ENCODE data around the gene PTPRN2.

The PTPRN2 gene

DNA sequence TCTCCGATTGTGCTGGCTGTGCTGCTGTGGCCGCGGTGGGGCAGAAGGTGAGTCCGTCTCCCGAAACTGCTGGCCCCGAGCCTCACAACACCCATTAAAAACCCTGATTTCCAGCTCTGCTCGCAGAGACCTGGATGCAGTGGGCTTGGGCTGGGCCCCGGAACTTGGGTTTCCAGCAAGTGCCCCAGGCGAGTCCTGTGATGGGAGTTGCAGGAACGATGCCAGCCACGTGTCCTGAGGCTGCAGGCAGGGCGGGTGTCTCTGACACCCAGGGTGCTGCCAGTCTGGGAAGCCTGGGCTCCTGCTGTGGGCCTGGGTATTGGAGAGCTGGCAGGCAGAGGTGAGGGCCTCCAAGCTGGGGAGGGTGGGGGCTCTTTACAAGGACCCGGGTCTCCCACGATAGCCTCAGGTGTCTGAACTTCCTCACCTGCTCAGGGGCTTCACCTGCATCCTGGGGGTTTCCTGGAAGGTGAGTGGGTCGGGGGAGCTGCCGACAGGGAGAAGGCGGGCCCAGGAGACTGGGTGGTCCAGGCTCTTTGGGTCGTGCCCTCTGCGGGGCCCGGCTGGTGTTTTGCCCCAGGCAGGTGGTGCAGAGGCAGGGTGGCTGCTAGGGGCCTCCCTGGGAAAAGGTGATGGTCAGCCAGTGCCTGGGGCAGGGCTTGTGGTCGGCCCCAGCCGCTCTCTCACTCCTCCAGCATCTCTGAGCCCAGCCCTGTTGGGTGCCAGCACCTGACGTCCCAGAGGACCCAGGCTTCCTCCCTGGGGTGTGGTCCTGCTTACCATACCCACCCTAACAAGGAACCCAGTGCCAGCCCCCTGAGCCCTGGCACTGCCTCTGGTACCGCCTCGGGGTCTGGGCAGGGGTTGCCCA, 1070.5 kb downstream of the PTPRN2 start:
- Histone ChIP-seq H4K5ac (ENCODE audit: low read length) (no peak overlapping the region), H3K4me1 (ENCODE audit: control insufficient read depth, low read depth, low read length) (no peaks in the 10 kb centered on the region), H3K4me2 (ENCODE audit: low read length) (no peak overlapping the region), H2BK15ac (replicated peaks; ENCODE audit: low read depth) (no peak overlapping the region), H2BK120ac (ENCODE audit: low read depth, low read length) (no peak overlapping the region), H3K4ac (ENCODE audit: low read depth, low read length) (no peak overlapping the region), H3K4me3 (ENCODE audit: low read length) (no peak overlapping the region), H2BK5ac (ENCODE audit: low read length) (no peak overlapping the region), H3K79me1 (ENCODE audit: low read length) (no peaks in the 10 kb centered on the region), H3K79me2 (ENCODE audit: control insufficient read depth, insufficient read depth, low read length) (no peaks in the 10 kb centered on the region), H4K8ac (ENCODE audit: low read depth, low read length) (no peak overlapping the region), H3K23ac (ENCODE audit: low read length) (no peak overlapping the region), H3K9ac (ENCODE audit: low read length) (no peak overlapping the region), H3K27ac (ENCODE audit: low read depth, low read length) (no peak overlapping the region), H3K27me3 (ENCODE audit: insufficient read depth, low read length, poor library complexity) (no peaks in the 10 kb centered on the region), H3K18ac (ENCODE audit: low read length) (no peak overlapping the region), H3K56ac (ENCODE audit: low read length) (no peak overlapping the region), H2AK5ac (ENCODE audit: low read length) (no peak overlapping the region), H3K36me3 (ENCODE audit: control insufficient read depth, insufficient read depth, low read length) (no peaks in the 10 kb centered on the region)
- no CpG with 5 or more reads among the region's 25 CpGs for WGBS (ENCODE audit: extremely low coverage, insufficient coverage, low lambda C conversion rate)
- DNase-seq = no peak

GRCh38 chr7:157516311-157516710, 1071.3 kb downstream of the PTPRN2 start:
- H3K4ac ChIP-seq (ENCODE audit: low read depth, low read length) = no peak overlapping the region
- H4K5ac ChIP-seq (ENCODE audit: low read length) = no peak overlapping the region
- H3K79me2 ChIP-seq (ENCODE audit: control insufficient read depth, insufficient read depth, low read length) = no peaks in the 10 kb centered on the region
- H3K18ac ChIP-seq (ENCODE audit: low read length) = no peak overlapping the region
- H3K23ac ChIP-seq (ENCODE audit: low read length) = no peak overlapping the region
- no peaks in the 10 kb centered on the region for H3K27me3 ChIP-seq (ENCODE audit: insufficient read depth, low read length, poor library complexity)
- H3K79me1 ChIP-seq (ENCODE audit: low read length) = no peaks in the 10 kb centered on the region
- H3K27ac ChIP-seq (ENCODE audit: low read depth, low read length) = no peak overlapping the region
- H2BK15ac ChIP-seq (replicated peaks; ENCODE audit: low read depth) = no peak overlapping the region
- no peaks in the 10 kb centered on the region for H3K36me3 ChIP-seq (ENCODE audit: control insufficient read depth, insufficient read depth, low read length)
- no CpG with 5 or more reads among the region's 13 CpGs for WGBS (ENCODE audit: extremely low coverage, insufficient coverage, low lambda C conversion rate)
- no peak overlapping the region for H2AK5ac ChIP-seq (ENCODE audit: low read length)
- no peak for DNase-seq
- no peak overlapping the region for H3K9ac ChIP-seq (ENCODE audit: low read length)
- no peak overlapping the region for H2BK5ac ChIP-seq (ENCODE audit: low read length)
- H4K8ac ChIP-seq (ENCODE audit: low read depth, low read length) = no peak overlapping the region
- H3K56ac ChIP-seq (ENCODE audit: low read length) = no peak overlapping the region
- no peak overlapping the region for H3K4me2 ChIP-seq (ENCODE audit: low read length)
- no peak overlapping the region for H3K4me3 ChIP-seq (ENCODE audit: low read length)
- H3K4me1 ChIP-seq (ENCODE audit: control insufficient read depth, low read depth, low read length) = no peaks in the 10 kb centered on the region
- no peak overlapping the region for H2BK120ac ChIP-seq (ENCODE audit: low read depth, low read length)

- H3K27me3 ChIP-seq (ENCODE audit: insufficient read depth, low read length, poor library complexity) = no peaks in the 10 kb centered on the region
- no peak overlapping the region for H2AK5ac ChIP-seq (ENCODE audit: low read length)
- no peak overlapping the region for H3K56ac ChIP-seq (ENCODE audit: low read length)
- no peak overlapping the region for H2BK5ac ChIP-seq (ENCODE audit: low read length)
- no peak overlapping the region for H4K5ac ChIP-seq (ENCODE audit: low read length)
- H3K4ac ChIP-seq (ENCODE audit: low read depth, low read length) = no peak overlapping the region
- no peak overlapping the region for H3K9ac ChIP-seq (ENCODE audit: low read length)
- H4K8ac ChIP-seq (ENCODE audit: low read depth, low read length) = no peak overlapping the region
- no peaks in the 10 kb centered on the region for H3K36me3 ChIP-seq (ENCODE audit: control insufficient read depth, insufficient read depth, low read length)
- no peak overlapping the region for H3K4me2 ChIP-seq (ENCODE audit: low read length)
- H3K79me2 ChIP-seq (ENCODE audit: control insufficient read depth, insufficient read depth, low read length) = no peaks in the 10 kb centered on the region
- no peak overlapping the region for H3K18ac ChIP-seq (ENCODE audit: low read length)
- DNase-seq = peak; percentile 71
- H3K79me1 ChIP-seq (ENCODE audit: low read length) = no peaks in the 10 kb centered on the region
- no peak overlapping the region for H2BK15ac ChIP-seq (replicated peaks; ENCODE audit: low read depth)
- no peak overlapping the region for H3K23ac ChIP-seq (ENCODE audit: low read length)
- WGBS (ENCODE audit: extremely low coverage, insufficient coverage, low lambda C conversion rate) = no CpG with 5 or more reads among the region's 21 CpGs
- H3K4me1 ChIP-seq (ENCODE audit: control insufficient read depth, low read depth, low read length) = no peaks in the 10 kb centered on the region
- H2BK120ac ChIP-seq (ENCODE audit: low read depth, low read length) = no peak overlapping the region
- H3K4me3 ChIP-seq (ENCODE audit: low read length) = no peak overlapping the region
- H3K27ac ChIP-seq (ENCODE audit: low read depth, low read length) = no peak overlapping the region
Observed at GRCh38 chr7:157515342-157516041, 1072.1 kb downstream of the PTPRN2 start.

DNA sequence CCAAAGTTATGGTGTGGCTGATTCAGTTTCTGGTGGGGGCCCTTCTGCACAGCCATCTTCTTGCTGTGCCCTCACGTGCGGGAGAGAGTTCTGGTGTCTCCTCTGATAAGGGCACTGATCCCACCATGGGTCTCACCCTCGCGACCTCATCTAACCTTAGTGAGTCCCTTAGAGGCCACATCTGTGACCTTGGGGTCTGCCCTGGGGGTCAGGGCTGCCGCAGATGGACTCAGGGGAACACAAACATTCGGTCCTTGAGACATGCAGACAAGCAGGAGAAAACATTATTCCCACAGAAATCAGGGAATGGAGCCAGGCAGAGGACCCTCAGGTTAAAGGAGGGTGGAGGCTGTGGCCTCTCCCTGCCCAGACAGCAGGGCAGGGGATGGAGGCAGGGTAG, 1072.9 kb downstream of the PTPRN2 start:
- WGBS (ENCODE audit: extremely low coverage, insufficient coverage, low lambda C conversion rate) = no CpG with 5 or more reads among the region's 6 CpGs
- H3K27ac ChIP-seq (ENCODE audit: low read depth, low read length) = no peak overlapping the region
- H2BK5ac ChIP-seq (ENCODE audit: low read length) = no peak overlapping the region
- no peak overlapping the region for H3K18ac ChIP-seq (ENCODE audit: low read length)
- H3K36me3 ChIP-seq (ENCODE audit: control insufficient read depth, insufficient read depth, low read length) = no peaks in the 10 kb centered on the region
- no peak overlapping the region for H3K23ac ChIP-seq (ENCODE audit: low read length)
- no peak overlapping the region for H3K9ac ChIP-seq (ENCODE audit: low read length)
- H3K56ac ChIP-seq (ENCODE audit: low read length) = no peak overlapping the region
- no peaks in the 10 kb centered on the region for H3K4me1 ChIP-seq (ENCODE audit: control insufficient read depth, low read depth, low read length)
- H4K8ac ChIP-seq (ENCODE audit: low read depth, low read length) = no peak overlapping the region
- no peak for DNase-seq
- no peak overlapping the region for H2BK120ac ChIP-seq (ENCODE audit: low read depth, low read length)
- H3K4ac ChIP-seq (ENCODE audit: low read depth, low read length) = no peak overlapping the region
- H3K4me2 ChIP-seq (ENCODE audit: low read length) = no peak overlapping the region
- no peak overlapping the region for H2BK15ac ChIP-seq (replicated peaks; ENCODE audit: low read depth)
- no peaks in the 10 kb centered on the region for H3K79me1 ChIP-seq (ENCODE audit: low read length)
- H3K79me2 ChIP-seq (ENCODE audit: control insufficient read depth, insufficient read depth, low read length) = no peaks in the 10 kb centered on the region
- no peaks in the 10 kb centered on the region for H3K27me3 ChIP-seq (ENCODE audit: insufficient read depth, low read length, poor library complexity)
- H4K5ac ChIP-seq (ENCODE audit: low read length) = no peak overlapping the region
- no peak overlapping the region for H2AK5ac ChIP-seq (ENCODE audit: low read length)
- H3K4me3 ChIP-seq (ENCODE audit: low read length) = no peak overlapping the region

DNA sequence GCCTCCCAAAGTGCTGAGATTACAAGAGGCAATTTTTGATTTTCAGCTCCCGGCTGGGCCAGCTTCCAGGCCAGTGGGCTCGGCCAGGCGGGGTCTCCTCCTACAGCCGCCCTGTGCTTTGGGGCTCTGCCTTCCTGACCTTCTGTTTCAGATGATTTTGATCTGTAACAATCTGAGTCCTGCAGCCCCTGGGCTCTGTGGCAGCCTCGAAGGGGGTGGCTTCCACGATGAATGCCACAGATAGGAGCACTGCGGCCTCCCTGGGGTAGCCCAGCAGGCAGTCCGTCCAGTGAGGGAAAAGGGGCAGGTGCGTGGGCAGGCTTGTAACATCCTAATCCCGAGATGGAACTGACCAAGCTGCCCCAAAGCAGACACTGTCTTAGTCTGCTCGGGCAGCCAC, 1073.3 kb downstream of the PTPRN2 start:
- Histone ChIP-seq H2BK120ac (ENCODE audit: low read depth, low read length) (no peak overlapping the region), H3K18ac (ENCODE audit: low read length) (no peak overlapping the region), H3K27me3 (ENCODE audit: insufficient read depth, low read length, poor library complexity) (no peaks in the 10 kb centered on the region), H3K4me1 (ENCODE audit: control insufficient read depth, low read depth, low read length) (no peaks in the 10 kb centered on the region), H3K9ac (ENCODE audit: low read length) (no peak overlapping the region), H3K23ac (ENCODE audit: low read length) (no peak overlapping the region), H2BK15ac (replicated peaks; ENCODE audit: low read depth) (no peak overlapping the region), H3K79me1 (ENCODE audit: low read length) (no peaks in the 10 kb centered on the region), H3K27ac (ENCODE audit: low read depth, low read length) (no peak overlapping the region), H3K36me3 (ENCODE audit: control insufficient read depth, insufficient read depth, low read length) (no peaks in the 10 kb centered on the region), H3K56ac (ENCODE audit: low read length) (no peak overlapping the region), H3K4me3 (ENCODE audit: low read length) (no peak overlapping the region), H4K8ac (ENCODE audit: low read depth, low read length) (no peak overlapping the region), H3K4ac (ENCODE audit: low read depth, low read length) (no peak overlapping the region), H3K4me2 (ENCODE audit: low read length) (no peak overlapping the region), H3K79me2 (ENCODE audit: control insufficient read depth, insufficient read depth, low read length) (no peaks in the 10 kb centered on the region), H4K5ac (ENCODE audit: low read length) (no peak overlapping the region), H2AK5ac (ENCODE audit: low read length) (no peak overlapping the region), H2BK5ac (ENCODE audit: low read length) (no peak overlapping the region)
- no CpG with 5 or more reads among the region's 11 CpGs for WGBS (ENCODE audit: extremely low coverage, insufficient coverage, low lambda C conversion rate)
- DNase-seq = no peak
